ENCODE data around the gene PLCB4.

GRCh38 chr20:9290331-9290730, 221.4 kb downstream of the PLCB4 start:
- TF ChIP-seq CTCF (IDR thresholded peaks at IDR 0.05): no peak
- TF ChIP-seq POLR2AphosphoS5 (IDR thresholded peaks at IDR 0.05): no peak
- no peak for TF ChIP-seq EP300 (IDR thresholded peaks at IDR 0.05; ENCODE audit: low read depth)

All from transverse colon (tissue), 4 donors.